ENCODE measurements around the gene POFUT2. TPM values are rescaled to one million over a fixed set of nuclear protein-coding genes. Genes with fewer than 3 reads are reported as not detected.

The POFUT2 gene
- total RNA-seq, 1 experiment from 2014 or later: 28.2 TPM

GRCh38 chr21:45217010-45217409 is 70.7 kb downstream of the POFUT2 start:
- Histone ChIP-seq H3K36me3 (ENCODE audit: low read depth, low read length) (peaks cover 2% of the 10 kb centered on the region; the same call in 1 of the 2 replicates), H3F3A (ENCODE audit: low read length, unreplicated experiment) (no peaks in the 10 kb centered on the region), H2AFZ (ENCODE audit: low read length) (no peak overlapping the region), H3K27ac (ENCODE audit: low read length) (no peak overlapping the region), H3K4me2 (ENCODE audit: low read length) (no peak overlapping the region), H3K27me3 (ENCODE audit: low read length) (no peaks in the 10 kb centered on the region), H3K79me2 (ENCODE audit: low read length) (no peaks in the 10 kb centered on the region), H4K20me1 (ENCODE audit: low read length) (no peaks in the 10 kb centered on the region), H3K4me3 (ENCODE audit: low read length) (no peak overlapping the region), H3K9ac (ENCODE audit: low read length) (no peak overlapping the region), H3K9me3 (ENCODE audit: low read length) (0 out of 2 replicates have a peak, but pooled peaks cover 7% of the 10 kb centered on the region), H3K9me2 (replicated peaks; ENCODE audit: low read length) (no peaks in the 10 kb centered on the region), H3K4me1 (ENCODE audit: insufficient read depth, low read length) (no peaks in the 10 kb centered on the region)
- no TSS peak for BruUV-seq (replicated peaks)
- intact Hi-C loops (cut with micrococcal nuclease): no loop called here
- ChIA-PET CTCF (no interaction called here), POLR2A (ENCODE audit: unreplicated experiment) (no interaction called here)
- TF ChIP-seq EZH2 (IDR thresholded peaks at IDR 0.05; ENCODE audit: low read length, unreplicated experiment): no peak
- TF ChIP-seq CTCF (conservative IDR thresholded peaks at IDR 0.05; ENCODE audit: low read depth, low read length): no peak
- no peak for TF ChIP-seq EZH2phosphoT487 (IDR thresholded peaks at IDR 0.05; ENCODE audit: borderline replicate concordance, low read length)
- ATAC-seq: no peak
- no peak for DNase-seq

- no peak overlapping the region for H3K9ac ChIP-seq (ENCODE audit: low read length)
- H3K4me1 ChIP-seq (ENCODE audit: insufficient read depth, low read length): no peaks in the 10 kb centered on the region
- no peak for DNase-seq
- H2AFZ ChIP-seq (ENCODE audit: low read length): no peak overlapping the region
- 0 out of 2 replicates have a peak, but pooled peaks cover 7% of the 10 kb centered on the region for H3K9me3 ChIP-seq (ENCODE audit: low read length)
- no peaks in the 10 kb centered on the region for H3K9me2 ChIP-seq (replicated peaks; ENCODE audit: low read length)
- H3K4me2 ChIP-seq (ENCODE audit: low read length): no peak overlapping the region
- H3K27ac ChIP-seq (ENCODE audit: low read length): no peak overlapping the region
- no peaks in the 10 kb centered on the region for H3K79me2 ChIP-seq (ENCODE audit: low read length)
- H3K27me3 ChIP-seq (ENCODE audit: low read length): no peaks in the 10 kb centered on the region
- no peak for TF ChIP-seq EZH2phosphoT487 (IDR thresholded peaks at IDR 0.05; ENCODE audit: borderline replicate concordance, low read length)
- TF ChIP-seq EZH2 (IDR thresholded peaks at IDR 0.05; ENCODE audit: low read length, unreplicated experiment): no peak
- no peak for TF ChIP-seq CTCF (conservative IDR thresholded peaks at IDR 0.05; ENCODE audit: low read depth, low read length)
- H4K20me1 ChIP-seq (ENCODE audit: low read length): no peaks in the 10 kb centered on the region
- BruUV-seq (replicated peaks): no TSS peak
- H3K4me3 ChIP-seq (ENCODE audit: low read length): no peak overlapping the region
- ATAC-seq: no peak
- CTCF ChIA-PET: no interaction called here
- peaks cover 2% of the 10 kb centered on the region; the same call in 1 of the 2 replicates for H3K36me3 ChIP-seq (ENCODE audit: low read depth, low read length)
- intact Hi-C loops (cut with micrococcal nuclease): no loop called here
- no peaks in the 10 kb centered on the region for H3F3A ChIP-seq (ENCODE audit: low read length, unreplicated experiment)
- POLR2A ChIA-PET (ENCODE audit: unreplicated experiment): no interaction called here
These were observed 72.5 kb downstream of the POFUT2 start for GRCh38 chr21:45215213-45215612.

Other genes with a start within 250 kb of the POFUT2 start
- gene ADARB1, start 213.3 kb downstream of the POFUT2 start, total RNA-seq (2014; rRNA removed): 14.1 and 21.0 TPM in 2 replicates
- gene COL18A1, start 117.3 kb upstream of the POFUT2 start, total RNA-seq (2014; rRNA removed): 77.0 and 85.5 TPM in 2 replicates

Measured in PC-3 (cell line).